HT-29 (cell line): ENCODE measurements around the gene GDF7. TPM values are rescaled to one million over a fixed set of nuclear protein-coding genes. Genes with fewer than 3 reads are reported as not detected.
A peak's percentile ranks its signal among the peaks of the same experiment; 100 is the strongest.
"Not testable (repeated sequence)": the region's sequence is repeated elsewhere in the genome, so short reads cannot be mapped to it uniquely, and the experiment has no call there.

Source experiments
- DNase-seq: peaks from one replicate; pipeline ENCODE4 v3.0.0-alpha.2; 2015; ENCODE audit warnings: low spot score
- total RNA-seq: library from RNA; depleted of rRNA; stranded (reverse); fragments of >200 nt; shearing (Covaris generic); gene quantifications from 2 replicates; pipeline ENCODE4 v1.2.3, GENCODE V29; 2014

The GDF7 gene
- total RNA-seq, 1 experiment from 2014 or later: not detected

DNA sequence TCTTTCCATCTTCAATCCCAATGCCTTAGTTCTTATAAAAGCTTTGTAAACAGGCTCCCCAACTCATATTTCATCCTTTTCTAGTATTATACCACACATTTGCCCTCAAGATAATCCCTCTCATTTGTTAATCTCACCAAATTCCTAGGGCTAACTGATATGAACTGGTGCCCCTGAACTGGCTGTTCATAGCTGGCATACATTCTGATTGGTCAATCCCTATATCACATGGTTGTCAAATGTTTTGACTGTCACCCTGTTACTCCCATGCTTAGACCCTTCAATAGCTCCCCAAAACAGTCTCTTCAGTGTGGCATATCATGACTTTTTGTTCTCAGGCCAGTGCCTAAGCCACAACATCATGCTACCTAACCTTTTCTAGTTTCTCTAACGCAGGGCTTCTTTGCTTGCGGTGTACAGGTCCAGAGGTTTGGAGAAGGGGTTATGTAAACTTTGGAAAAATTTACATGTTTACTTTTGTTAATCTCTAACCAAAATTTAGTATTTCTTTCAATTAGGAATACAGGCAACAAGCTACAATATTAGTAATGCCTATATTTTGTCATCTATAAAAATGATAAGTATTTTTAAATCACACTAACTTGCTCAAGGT, 30.5 kb downstream of the GDF7 start:
- DNase-seq: no peak

DNA sequence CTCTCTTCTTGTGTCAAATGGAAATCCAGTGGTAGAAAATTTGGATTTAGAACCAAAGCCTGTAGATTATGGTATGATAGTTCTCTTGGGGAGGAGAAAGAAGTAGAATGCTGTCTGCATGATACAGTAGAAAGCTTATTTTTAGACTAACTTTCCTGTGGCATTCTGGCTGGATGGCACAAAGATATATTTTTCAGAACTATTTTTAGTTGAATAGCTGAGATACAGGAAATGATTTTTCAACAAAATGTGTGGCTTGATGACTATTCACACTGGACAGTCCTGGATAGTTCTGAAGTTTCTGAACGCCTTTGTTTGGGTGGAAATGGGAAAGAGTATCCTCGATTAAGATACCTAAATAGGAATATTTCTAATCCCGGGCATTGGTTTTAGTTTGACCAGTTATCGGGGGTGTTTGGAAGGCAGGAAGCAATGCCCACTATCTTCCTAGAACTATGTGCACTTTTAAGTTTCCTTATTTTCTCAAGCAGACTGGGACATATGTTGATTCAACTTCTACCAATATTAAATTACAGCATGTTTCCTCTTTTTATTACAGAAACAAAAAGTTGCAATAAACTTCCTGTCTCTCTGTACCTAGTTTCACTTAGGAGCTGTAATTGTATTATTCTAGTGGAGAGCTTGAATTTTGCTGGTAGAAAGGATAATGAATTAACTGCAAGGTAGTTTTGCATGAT, 32.1 kb downstream of the GDF7 start:
- no peak for DNase-seq

DNA sequence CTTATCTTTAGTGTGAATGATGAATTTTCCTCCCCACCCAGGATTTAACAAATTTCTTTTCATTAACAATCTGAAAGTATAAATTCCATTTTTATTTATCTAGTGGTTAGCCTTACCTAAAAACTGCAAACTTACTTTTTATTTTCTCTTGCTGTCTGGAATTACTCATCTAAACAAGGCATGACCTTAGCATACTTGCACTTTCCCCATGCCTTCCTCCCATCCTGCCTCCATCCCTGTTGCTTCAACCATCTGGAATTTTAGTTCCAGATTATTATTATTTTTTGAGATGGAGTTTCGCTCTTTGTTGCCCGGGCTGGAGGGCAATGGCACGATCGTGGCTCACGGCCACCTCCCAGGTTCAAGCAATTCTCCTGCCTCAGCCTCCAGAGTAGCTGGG, 35.6 kb downstream of the GDF7 start:
- DNase-seq: no peak

GRCh38 chr2:20704886-20705285, 37.9 kb downstream of the GDF7 start:
- DNase-seq: no peak

GRCh38 chr2:20706217-20706616, 39.3 kb downstream of the GDF7 start:
- no peak for DNase-seq

GRCh38 chr2:20706786-20707185, 39.8 kb downstream of the GDF7 start:
- DNase-seq: no peak

GRCh38 chr2:20707601-20708000, 40.7 kb downstream of the GDF7 start:
- no peak for DNase-seq

- DNase-seq: not testable (repeated sequence)
Observed at GRCh38 chr2:20711641-20712040, 44.7 kb downstream of the GDF7 start.

DNA sequence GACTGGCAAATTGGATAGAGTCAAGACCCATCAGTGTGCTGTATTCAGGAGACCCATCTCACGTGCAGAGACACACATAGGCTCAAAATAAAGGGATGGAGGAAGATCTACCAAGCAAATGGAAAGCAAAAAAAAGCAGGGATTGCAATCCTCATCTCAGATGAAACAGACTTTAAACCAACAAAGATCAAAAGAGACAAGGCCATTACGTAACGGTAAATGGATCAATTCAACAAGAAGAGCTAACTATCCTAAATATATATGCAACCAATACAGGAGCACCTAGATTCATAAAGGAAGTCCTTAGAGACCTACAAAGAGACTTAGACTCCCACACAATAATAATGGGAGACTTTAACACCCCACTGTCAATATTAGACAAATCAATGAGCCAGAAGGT, 46.6 kb downstream of the GDF7 start:
- DNase-seq: not testable (repeated sequence)

DNA sequence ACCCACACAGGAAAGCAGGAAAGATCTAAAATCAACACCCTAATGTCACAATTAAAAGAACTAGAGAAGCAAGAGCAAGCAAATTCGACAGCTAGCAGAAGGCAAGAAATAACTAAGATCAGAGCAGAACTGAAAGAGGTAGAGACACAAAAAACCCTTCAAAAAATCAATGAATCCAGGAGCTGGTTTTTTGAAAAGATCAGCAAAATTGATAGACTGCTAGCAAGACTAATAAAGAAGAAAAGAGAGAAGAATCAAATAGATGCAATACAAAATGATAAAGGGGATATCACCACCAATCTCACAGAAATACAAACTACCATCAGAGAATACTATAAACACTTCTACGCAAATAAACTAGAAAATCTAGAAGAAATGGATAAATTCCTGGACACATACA, 47.5 kb downstream of the GDF7 start:
- not testable (repeated sequence) for DNase-seq

DNA sequence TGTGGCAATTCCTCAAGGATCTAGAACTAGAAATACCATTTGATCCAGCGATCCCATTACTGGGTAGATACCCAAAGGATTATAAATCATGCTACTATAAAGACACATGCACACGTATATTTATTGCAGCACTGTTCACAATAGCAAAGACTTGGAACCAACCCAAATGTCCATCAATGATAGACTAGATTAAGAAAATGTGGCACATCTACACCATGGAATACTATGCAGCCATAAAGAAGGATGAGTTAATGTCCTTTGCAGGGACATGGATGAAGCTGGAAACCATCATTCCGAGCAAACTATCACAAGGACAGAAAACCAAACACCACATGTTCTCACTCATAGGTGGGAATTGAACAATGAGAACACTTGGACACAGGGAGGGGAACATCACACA, 49.2 kb downstream of the GDF7 start:
- not testable (repeated sequence) for DNase-seq

DNA sequence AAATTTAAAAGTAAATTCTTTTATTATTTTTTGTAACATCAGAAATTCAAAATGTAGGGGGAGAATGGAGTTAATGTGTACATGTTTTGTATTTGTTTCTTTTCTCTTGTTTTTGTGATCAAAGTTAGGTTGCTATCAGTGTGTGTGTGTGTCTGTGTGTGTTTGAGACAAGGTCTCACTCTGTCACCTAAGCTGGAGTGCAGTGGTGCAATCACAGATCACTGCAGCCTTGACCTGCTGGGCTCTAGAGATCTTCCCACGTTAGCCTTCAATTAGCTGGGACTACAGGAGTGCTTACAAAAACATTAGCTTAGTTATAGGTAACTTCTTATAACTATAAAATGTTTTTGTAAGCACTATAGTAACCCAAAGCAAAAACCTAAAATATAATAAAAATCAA, 50.7 kb downstream of the GDF7 start:
- DNase-seq: no peak

DNA sequence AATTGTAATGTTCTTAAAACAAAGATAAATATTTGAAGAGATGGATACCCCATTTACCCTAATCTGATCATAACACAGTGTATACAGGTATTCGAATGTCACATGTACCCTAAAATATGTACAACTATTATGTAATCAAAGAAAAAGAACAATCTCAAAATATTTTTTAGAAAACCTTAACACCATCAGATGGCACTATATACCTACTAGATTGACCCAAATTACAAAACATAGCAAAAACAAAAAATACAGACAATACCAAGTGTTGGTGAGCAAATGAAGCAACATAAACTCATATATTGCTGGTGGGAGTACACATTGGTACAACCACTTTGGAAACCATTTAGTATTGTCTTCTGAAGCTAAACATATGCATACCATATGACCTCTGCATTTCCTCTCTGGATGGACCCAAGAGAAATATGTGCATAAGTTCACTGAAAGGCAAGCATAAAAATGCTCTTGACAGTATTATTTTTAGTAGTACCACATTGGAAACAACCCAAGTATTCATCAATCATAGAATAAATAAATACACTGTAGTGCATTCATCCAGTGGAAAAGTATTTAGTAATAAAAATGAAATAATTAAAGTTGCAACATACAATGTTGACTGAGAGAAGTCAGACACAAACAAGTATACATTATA, 55.8 kb downstream of the GDF7 start:
- DNase-seq: no peak

DNA sequence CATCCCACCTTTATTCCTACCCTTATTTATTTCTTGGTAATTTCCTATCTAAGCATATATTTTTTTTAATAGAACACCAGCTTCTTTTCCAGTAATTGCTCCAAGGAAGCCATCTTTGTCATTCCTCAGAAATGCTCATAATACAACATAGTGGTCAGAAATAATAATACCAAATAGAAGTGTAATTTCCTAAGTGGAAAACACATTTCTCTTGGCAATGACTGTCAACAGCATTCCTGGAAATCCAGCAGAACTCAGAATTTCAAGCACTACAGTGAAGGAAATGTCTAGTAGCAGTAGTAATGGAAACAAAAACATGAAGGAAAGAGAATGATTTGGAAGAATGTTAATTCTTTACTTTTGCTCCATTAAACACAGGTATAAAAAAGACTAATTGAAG, 56.6 kb downstream of the GDF7 start:
- no peak for DNase-seq

DNA sequence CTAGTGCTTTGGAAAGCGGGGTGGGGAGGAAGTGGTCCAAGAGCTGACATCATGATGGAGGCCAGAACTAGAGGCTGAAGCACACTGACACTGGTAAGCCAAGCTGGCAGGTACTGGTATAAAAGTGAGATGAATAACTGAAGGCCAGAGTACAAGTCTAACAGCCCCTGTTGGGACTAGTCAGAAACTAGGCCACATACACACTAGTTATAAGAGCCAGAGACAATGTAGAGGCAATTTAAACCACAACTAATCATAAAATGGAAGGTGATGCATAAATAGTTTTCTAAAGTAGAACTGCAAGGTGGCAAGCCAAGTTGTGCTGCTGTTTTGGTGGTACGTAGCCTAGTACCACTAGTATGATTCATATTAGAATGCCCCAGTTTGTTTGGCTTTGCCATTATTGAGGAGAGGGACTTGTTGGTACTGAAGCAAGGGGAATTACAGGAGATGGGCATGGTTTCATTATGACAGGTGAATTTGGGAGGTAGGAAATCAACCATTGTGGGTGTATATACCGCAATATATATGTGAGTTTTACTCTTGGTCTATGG, 57.6 kb downstream of the GDF7 start:
- no peak for DNase-seq

DNA sequence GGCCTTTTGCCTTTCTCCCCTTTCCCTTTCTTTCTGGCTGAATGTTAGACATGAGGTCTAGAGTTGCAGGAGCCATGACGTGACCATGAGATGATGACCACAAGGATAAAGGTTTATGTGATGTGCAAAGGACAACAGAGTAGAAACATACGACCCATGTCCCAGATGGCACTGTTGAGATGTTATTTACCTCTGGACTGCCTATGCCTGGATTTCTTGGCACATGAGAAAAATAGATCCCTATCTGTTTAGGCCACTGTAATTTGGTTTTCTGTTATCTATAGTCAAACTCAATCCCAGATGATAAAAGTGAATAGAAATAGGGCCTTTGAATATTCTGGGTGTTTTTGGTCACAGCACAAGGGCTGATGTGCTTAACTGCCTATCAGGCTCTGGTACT, 58.8 kb downstream of the GDF7 start:
- no peak for DNase-seq

DNA sequence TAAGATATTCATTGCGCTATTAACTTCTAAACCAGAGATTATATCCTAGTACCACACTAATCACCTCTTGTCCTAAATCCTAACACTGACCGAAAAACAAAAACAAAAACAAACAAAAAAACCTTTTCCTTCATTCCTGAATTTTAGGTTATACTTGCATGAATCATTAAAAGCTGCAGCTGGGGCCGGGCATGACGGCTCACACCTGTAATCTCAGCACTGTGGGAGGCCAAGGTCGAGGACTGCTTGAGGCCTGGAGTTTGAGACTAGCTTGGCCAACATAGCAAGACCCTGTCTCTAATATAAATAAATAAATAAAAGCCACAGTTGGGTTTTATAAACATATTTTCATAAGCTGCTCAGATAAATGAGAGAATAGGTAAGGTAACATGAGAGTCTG, 60.0 kb downstream of the GDF7 start:
- DNase-seq: no peak

- DNase-seq: peak; percentile 25
Observed at GRCh38 chr2:20728114-20728758, 61.3 kb downstream of the GDF7 start.
